Calu3 (cell line): ENCODE data around the gene PKHD1. TPM values are rescaled to one million over a fixed set of nuclear protein-coding genes. Genes with fewer than 3 reads are reported as not detected.

Experiments
- BruUV-seq: library from RNA; stranded (reverse); fragments of 400-500 nt; replicated peaks from 2 replicates; lab custom pipeline; 2021; lab: Mats Ljungman, UMichigan
- CTCF ChIA-PET: fragments of 300-600 bp; sonication (Branson Sonifier 250); formaldehyde crosslinking; loops from one replicate; lab custom pipeline; 2022; ENCODE audit warnings: antibody characterized with exemption; lab: Charles Lee
- DNase-seq: peaks from one replicate; pipeline ENCODE4 v3.0.0; 2022
- H3K27ac Mint-ChIP-seq: one replicate; pipeline ENCODE4 v1.8.0; 2022; ENCODE audit warnings: mixed read lengths; ENCODE audit not compliant: unreplicated experiment
- H3K27me3 Mint-ChIP-seq: one replicate; pipeline ENCODE4 v1.8.0; 2022; ENCODE audit warnings: mixed read lengths; ENCODE audit not compliant: unreplicated experiment
- H3K36me3 Mint-ChIP-seq: one replicate; pipeline ENCODE4 v1.8.0; 2022; ENCODE audit warnings: mild to moderate bottlenecking, moderate library complexity, mixed read lengths; ENCODE audit not compliant: insufficient read depth, unreplicated experiment
- H3K4me1 Mint-ChIP-seq: one replicate; pipeline ENCODE4 v1.8.0; 2022; ENCODE audit warnings: mild to moderate bottlenecking, low read depth, mixed read lengths; ENCODE audit not compliant: unreplicated experiment
- H3K4me3 Mint-ChIP-seq: one replicate; pipeline ENCODE4 v1.8.0; 2022; ENCODE audit warnings: mild to moderate bottlenecking, low read depth, moderate library complexity, mixed read lengths; ENCODE audit not compliant: unreplicated experiment
- H3K9me3 Mint-ChIP-seq: one replicate; pipeline ENCODE4 v1.8.0; 2022; ENCODE audit warnings: low read depth, mixed read lengths; ENCODE audit not compliant: unreplicated experiment
- intact Hi-C: fragments of 100-400 bp; cut with micrococcal nuclease; formaldehyde crosslinking; loops from one replicate; pipeline ENCODE4 v1.10.0; 2022; ENCODE audit not compliant: unreplicated experiment
- total RNA-seq: library from RNA; stranded (reverse); gene quantifications from 2 replicates; pipeline ENCODE4 v1.2.3, GENCODE V29; 2022
- TF ChIP-seq, protein P1 (sequence below): fragments of 200-600 bp; IDR thresholded peaks from one replicate; pipeline ENCODE4 v1.8.0; 2022; ENCODE audit warnings: antibody characterized with exemption; ENCODE audit not compliant: unreplicated experiment

PKHD1 gene
- total RNA-seq, 1 experiment from 2014 or later = 25.2 TPM

DNA sequence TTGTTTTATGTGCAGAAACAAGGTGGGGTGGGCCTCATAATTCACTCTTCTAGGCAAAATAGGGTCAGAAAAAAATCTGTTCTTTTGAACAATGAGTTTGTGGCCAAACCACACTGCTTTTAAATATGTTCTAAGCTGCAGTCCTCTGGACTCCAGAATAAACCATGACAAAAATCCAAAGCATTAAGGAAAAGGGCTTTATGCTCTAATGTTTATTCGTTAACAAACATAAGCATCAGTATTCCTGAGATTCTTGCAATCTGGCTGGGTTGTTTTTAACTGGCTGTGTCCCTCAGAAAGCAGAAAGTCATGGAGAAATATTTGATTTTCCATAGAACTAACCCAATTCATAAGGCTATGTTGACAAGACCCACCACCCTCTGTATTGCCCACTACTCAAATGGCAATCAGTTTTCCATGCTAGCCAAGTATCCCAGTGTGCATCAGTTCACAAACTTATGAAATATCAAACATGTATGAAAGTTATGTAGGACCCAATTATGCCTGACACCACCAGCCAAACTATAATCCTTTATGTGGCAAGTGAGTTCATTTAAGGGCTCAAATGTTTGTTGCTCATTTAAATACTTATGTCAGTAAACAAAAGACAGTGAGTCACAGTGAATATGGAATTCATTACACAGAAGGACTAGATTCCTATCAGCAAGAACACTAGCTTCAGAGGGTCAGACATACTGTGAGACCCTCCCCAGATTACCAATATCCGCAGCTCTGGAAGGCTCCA lies 45.1 kb downstream of the PKHD1 start:
- intact Hi-C loops = no loop called here
- Mint-ChIP-seq H3K9me3 (peaks cover 3% of the 10 kb centered on the region), H3K27ac (no peak overlapping the region), H3K4me3 (no peak overlapping the region), H3K36me3 (peaks cover 43% of the 10 kb centered on the region), H3K4me1 (no peaks in the 10 kb centered on the region), H3K27me3 (no peaks in the 10 kb centered on the region)
- TF ChIP-seq, protein P1, sequence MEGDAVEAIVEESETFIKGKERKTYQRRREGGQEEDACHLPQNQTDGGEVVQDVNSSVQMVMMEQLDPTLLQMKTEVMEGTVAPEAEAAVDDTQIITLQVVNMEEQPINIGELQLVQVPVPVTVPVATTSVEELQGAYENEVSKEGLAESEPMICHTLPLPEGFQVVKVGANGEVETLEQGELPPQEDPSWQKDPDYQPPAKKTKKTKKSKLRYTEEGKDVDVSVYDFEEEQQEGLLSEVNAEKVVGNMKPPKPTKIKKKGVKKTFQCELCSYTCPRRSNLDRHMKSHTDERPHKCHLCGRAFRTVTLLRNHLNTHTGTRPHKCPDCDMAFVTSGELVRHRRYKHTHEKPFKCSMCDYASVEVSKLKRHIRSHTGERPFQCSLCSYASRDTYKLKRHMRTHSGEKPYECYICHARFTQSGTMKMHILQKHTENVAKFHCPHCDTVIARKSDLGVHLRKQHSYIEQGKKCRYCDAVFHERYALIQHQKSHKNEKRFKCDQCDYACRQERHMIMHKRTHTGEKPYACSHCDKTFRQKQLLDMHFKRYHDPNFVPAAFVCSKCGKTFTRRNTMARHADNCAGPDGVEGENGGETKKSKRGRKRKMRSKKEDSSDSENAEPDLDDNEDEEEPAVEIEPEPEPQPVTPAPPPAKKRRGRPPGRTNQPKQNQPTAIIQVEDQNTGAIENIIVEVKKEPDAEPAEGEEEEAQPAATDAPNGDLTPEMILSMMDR = no peak
- no TSS peak for BruUV-seq
- no peak for DNase-seq
- CTCF ChIA-PET = no interaction called here

GRCh38 chr6:52041134-52041533 lies 46.3 kb downstream of the PKHD1 start:
- TF ChIP-seq, protein P1 = no peak
- peaks cover 35% of the 10 kb centered on the region for H3K36me3 Mint-ChIP-seq
- no peak overlapping the region for H3K4me3 Mint-ChIP-seq
- intact Hi-C loops = no loop called here
- no peak for DNase-seq
- CTCF ChIA-PET = no interaction called here
- peaks cover 3% of the 10 kb centered on the region for H3K9me3 Mint-ChIP-seq
- no peaks in the 10 kb centered on the region for H3K4me1 Mint-ChIP-seq
- H3K27me3 Mint-ChIP-seq = no peaks in the 10 kb centered on the region
- no peak overlapping the region for H3K27ac Mint-ChIP-seq
- BruUV-seq = no TSS peak

DNA sequence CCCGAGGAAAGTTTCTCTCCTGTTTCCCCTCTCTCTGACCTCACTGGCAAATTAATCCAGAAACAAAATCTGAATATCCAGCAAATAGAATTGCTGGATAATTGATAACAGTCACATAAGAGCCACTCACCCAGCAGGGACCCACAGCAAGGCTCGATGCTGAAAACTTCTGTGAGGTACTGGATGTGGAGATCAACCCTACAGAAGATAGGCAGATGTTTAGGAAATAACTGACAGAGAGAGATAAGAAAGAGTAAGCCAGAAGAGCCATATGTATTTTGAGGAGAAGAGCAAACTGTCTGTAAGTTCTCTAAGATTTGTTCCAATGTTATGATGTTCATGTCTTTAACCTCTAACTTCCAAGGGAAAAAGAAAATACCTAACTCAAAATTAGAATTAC lies 59.7 kb downstream of the PKHD1 start:
- Mint-ChIP-seq H3K27me3 (no peaks in the 10 kb centered on the region), H3K36me3 (peaks cover 36% of the 10 kb centered on the region), H3K4me1 (no peaks in the 10 kb centered on the region), H3K27ac (no peak overlapping the region), H3K9me3 (no peaks in the 10 kb centered on the region), H3K4me3 (no peak overlapping the region)
- CTCF ChIA-PET = no interaction called here
- TF ChIP-seq, protein P1 = no peak
- intact Hi-C loops = loop anchor here (10.0 kb wide), 1 partner anchor 1213 kb away; the partner anchor contains the start of gene TFAP2B
- BruUV-seq = no TSS peak
- DNase-seq = no peak

GRCh38 chr6:52024451-52025068 lies 62.9 kb downstream of the PKHD1 start:
- Mint-ChIP-seq H3K27me3 (no peaks in the 10 kb centered on the region), H3K4me1 (no peaks in the 10 kb centered on the region), H3K27ac (no peak overlapping the region), H3K9me3 (no peaks in the 10 kb centered on the region), H3K4me3 (no peak overlapping the region), H3K36me3 (peaks cover 24% of the 10 kb centered on the region)
- TF ChIP-seq, protein P1 = no peak
- no peak for DNase-seq
- intact Hi-C loops = loop anchor here (10.0 kb wide), 1 partner anchor 1210 kb away; the partner anchor contains the start of gene TFAP2B
- CTCF ChIA-PET = interaction anchor here (0.6 kb wide), 1 partner anchor 373 kb away, joined by 3 read pairs; no protein-coding TSS in a partner anchor
- BruUV-seq = no TSS peak
